DMS79 treated with DMSO at 0.1 percent for 48 hours (cell line): Measurements from ENCODE around the gene TRMT2A.

Source experiments
- DNase-seq: peaks from one replicate; lab custom pipeline; 2025; lab: John Stamatoyannopoulos, UW

TRMT2A gene

GRCh38 chr22:20132686-20133246 is 15.7 kb upstream of the TRMT2A start:
- DNase-seq, result no peak

- DNase-seq, result no peak
Measured at GRCh38 chr22:20131859-20132685, 15.0 kb upstream of the TRMT2A start.

- no peak for DNase-seq
Measured at GRCh38 chr22:20131597-20131858, 14.5 kb upstream of the TRMT2A start, which contains the start of gene ZDHHC8. TSS of gene ZDHHC8 (plus strand) at chr22:20131804. CDS start at chr22:20131948, 144 bp downstream.

- no peak for DNase-seq
Measured at GRCh38 chr22:20130731-20131596, 13.9 kb upstream of the TRMT2A start.

DNA sequence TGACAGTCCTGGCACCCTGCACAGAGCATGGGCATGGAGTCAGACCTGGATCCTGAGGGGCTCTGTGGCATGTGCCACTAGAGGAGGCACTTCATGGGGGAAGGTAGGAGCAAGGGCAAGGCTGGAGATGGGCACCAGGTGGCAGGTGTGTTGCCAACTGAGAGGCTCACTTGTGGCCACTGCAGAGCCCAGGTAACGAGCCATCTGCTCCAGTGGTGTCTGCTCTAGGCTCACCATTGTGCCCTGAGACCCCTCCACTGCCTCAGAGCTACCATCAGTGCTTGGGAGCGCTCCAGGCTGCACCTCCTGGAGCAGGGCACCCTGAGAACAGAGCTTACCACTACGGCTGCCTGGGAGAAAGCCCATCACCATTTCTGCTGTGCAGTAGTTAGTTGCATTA is 13.3 kb upstream of the TRMT2A start:
- peak; percentile 2 for DNase-seq

DNA sequence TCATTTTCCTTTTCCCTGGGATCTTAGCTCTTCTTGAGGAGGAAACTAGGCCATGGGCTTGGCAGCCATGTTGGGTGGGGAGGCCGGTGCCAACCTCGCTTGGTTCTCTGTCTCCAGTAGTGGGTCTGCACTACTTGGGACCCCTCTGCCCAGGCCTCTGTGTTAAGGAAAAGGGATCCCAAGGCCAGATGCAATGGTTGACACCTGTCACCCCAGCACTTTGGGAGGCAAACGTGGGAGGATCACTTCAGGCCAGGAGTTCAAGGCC is 12.7 kb upstream of the TRMT2A start:
- DNase-seq, result no peak

- no peak for DNase-seq
Measured at GRCh38 chr22:20128902-20129746, 12.1 kb upstream of the TRMT2A start.

DNA sequence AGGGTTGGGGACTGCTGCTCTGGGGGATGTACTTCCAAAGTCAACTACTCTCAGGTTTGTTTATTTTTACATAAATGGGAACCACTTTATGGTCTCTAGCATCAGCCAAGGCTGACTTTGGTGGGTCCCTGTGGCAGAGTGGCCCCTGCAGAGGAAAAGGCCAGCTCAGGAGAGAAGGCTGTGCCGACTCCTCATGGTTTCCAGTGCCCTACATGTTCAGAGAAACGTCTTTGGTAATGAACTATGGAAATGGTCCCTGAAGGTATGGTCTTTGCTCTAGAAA is 11.5 kb upstream of the TRMT2A start:
- DNase-seq, result no peak

DNA sequence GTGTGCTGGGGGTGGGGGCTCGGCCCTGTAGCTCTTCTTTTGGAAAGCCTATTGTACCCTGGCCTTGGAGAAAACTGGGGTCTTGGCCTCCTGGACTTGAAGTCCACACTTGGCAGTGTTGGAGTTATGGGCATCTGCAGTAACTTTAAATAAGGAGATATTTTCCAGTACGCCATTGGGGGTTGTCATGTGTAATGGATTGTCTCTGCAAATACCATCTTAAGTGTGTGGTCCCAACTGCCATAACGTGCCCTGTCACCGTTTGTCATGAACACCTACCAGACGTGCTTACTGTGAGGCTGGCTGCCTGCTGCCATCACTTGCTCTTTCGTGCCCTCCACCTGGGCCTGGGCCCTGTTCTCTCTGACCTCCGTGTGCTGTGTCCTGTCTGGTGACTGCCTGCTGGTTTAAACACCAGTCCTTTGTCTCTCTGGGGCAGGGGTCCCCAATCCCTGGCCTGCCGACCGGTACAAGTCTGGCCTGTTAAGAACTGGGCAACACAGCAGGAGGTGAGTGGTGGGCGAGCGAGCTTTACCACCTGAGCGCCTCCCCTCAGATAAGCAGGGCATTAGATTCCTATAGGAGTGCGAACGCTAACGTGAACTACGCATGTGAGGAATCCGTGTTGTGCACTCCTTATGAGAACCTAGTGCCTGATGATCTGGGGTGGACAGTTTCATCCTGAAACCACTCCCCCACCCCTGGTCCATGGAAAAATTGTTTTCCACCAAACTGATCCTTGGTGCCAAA is 11.0 kb upstream of the TRMT2A start:
- DNase-seq, result no peak

GRCh38 chr22:20127318-20127868 is 10.4 kb upstream of the TRMT2A start:
- DNase-seq, result no peak

- no peak for DNase-seq
Measured at GRCh38 chr22:20126284-20127029, 9.4 kb upstream of the TRMT2A start.

DNA sequence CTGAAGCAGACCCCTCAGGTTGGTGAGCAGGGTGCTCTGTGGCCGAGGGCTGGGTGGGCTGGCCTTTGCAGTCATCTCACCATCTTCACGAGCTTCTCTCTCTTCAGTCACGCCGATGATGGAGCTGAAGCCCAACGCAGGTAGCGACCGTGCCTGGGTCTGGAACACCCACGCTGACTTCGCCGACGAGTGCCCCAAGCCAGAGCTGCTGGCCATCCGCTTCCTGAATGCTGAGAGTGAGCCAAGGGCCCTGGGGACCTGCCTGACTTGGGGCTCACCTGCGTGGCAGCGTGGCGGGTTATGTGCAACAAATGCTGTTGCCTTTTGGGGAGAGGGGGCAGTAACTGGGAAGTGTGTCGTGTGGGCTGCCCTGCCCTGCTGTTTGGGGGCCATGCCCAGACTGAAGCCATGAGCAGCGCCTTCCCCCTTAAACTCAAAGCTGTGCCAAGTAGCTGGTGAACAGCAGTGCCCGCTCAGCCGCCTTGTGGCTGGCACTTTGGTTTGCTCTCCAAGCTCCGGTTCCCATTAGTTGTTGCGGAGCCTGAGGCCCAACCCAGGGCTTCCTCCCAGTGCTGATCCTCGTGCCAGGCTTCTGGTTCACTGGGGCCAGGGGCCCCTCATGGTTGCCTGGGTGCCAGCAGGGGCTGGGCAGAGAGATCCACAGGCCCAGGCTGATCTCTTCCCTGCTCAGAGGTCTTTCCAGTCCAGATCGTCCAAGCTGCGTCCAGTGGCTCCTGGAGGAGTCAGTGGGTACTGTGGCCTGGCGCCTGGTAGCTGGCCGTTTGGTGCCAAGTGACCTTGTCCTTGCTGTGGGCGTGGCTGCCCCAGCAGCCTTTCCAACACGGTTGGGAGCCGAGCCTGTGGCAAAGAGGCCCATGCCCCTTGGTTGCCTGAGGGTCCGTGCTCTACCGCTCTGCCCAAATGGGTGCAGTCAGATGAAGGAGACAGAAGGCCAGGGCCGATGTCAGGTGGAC is 8.5 kb upstream of the TRMT2A start:
- no peak for DNase-seq

GRCh38 chr22:20124083-20124787 is 7.2 kb upstream of the TRMT2A start:
- no peak for DNase-seq

GRCh38 chr22:20123366-20124082 is 6.5 kb upstream of the TRMT2A start:
- DNase-seq, result no peak

DNA sequence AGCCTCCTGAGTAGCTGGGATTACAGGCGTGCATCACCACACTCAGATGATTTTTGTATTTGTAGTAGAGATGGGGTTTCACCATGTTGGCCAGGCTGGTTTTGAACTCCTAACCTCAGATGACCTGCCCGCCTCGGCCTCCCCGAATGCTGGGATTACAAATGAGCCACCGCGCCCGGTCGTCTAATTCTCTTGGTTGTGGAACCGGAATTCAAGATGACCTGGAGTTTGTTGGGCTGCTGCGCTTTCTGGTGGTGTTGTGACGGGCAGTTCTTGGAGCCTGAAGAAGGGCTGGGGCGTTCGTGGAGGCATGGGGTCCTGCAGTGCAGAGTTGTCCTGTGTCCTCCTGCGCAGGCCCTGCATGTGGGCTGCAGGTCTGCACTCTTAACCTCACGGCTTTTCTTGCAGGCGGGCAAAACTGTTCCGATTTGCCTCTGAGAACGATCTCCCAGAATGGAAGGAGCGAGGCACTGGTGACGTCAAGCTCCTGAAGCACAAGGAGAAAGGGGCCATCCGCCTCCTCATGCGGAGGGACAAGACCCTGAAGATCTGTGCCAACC is 4.9 kb upstream of the TRMT2A start:
- no peak for DNase-seq

DNA sequence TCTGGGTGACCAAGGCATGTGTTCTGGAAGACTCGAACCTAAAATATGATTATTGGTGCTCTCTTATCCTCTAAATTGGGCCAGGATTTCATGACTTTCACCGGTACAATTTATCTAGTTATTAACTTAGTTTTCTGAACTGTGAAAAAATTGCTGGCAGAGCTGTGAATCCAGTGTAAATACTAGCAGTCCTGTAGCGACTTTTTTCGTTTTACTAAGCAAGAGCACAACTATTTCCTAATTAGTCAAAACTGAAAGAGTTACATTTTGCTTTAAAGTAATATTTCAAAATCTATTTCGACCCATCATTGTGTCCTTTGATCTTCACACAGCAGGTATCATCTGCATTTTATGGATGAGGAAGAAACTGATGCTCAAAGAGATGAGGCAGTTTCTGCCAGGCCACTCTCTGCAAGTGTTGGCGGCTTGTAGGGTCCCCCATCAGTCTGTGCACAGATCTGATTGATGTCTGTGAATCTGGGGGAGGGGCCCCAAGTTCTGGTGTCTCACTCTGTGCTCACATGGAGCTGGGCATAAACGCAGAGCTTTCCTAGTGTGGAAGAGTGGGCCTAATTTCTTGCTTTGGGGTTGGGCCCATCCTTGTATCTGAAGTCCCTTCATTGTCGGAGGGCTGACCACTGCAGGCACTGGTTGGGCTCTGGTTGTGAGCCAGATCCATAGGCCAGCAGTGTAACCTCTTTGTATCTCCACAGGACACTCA is 1.4 kb upstream of the TRMT2A start:
- DNase-seq, result no peak

GRCh38 chr22:20117633-20118299 is 740 bp upstream of the TRMT2A start:
- DNase-seq, result no peak
